ENCODE results near the gene MRPS12.

DNA sequence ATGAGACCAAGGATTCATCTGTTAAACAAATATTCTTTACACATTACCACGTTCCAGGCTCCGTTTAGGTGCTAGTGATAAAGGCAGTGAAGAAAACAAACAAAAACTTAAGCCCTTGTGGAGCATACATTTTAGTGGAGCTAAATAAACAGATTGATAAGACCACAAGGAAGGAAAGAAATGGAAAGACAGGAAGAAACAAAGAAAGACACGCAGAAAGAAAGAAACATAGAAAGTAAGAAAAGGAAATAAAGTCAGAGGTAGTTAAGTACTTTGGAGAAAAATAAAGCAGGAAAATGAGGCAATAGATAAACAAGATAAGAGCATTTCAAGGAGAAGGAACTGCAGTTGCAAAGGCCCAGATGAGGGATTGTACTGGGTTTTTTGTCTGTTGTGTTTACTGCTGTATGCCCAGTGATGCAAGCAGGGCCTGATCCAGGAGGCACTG, 30.0 kb upstream of the MRPS12 start:
- TF ChIP-seq POLR2A (IDR thresholded peaks at IDR 0.05) (no peak), EP300 (IDR thresholded peaks at IDR 0.05; ENCODE audit: low read depth) (no peak), POLR2AphosphoS5 (IDR thresholded peaks at IDR 0.05) (no peak)
- TF ChIP-seq, protein P1, sequence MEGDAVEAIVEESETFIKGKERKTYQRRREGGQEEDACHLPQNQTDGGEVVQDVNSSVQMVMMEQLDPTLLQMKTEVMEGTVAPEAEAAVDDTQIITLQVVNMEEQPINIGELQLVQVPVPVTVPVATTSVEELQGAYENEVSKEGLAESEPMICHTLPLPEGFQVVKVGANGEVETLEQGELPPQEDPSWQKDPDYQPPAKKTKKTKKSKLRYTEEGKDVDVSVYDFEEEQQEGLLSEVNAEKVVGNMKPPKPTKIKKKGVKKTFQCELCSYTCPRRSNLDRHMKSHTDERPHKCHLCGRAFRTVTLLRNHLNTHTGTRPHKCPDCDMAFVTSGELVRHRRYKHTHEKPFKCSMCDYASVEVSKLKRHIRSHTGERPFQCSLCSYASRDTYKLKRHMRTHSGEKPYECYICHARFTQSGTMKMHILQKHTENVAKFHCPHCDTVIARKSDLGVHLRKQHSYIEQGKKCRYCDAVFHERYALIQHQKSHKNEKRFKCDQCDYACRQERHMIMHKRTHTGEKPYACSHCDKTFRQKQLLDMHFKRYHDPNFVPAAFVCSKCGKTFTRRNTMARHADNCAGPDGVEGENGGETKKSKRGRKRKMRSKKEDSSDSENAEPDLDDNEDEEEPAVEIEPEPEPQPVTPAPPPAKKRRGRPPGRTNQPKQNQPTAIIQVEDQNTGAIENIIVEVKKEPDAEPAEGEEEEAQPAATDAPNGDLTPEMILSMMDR (IDR thresholded peaks at IDR 0.05): no peak
